OCI-LY1 (cell line): ENCODE measurements around the gene ING4.

Source experiments
- H2AFZ ChIP-seq: fragments of 200-600 bp; sonication (generic), shearing (Covaris generic); 2 replicates; pipeline ENCODE4 v1.6.0; 2014; ENCODE audit warnings: antibody characterized with exemption, mild to moderate bottlenecking, low read length
- H3F3A ChIP-seq: fragments of 200-600 bp; sonication (generic), shearing (Covaris generic); 2 replicates; pipeline ENCODE4 v1.6.0; 2014; ENCODE audit warnings: mild to moderate bottlenecking, antibody characterized with exemption, low read length, moderate library complexity; ENCODE audit not compliant: insufficient read depth
- H3K27ac ChIP-seq: fragments of 200-600 bp; sonication (generic); 2 replicates; pipeline ENCODE4 v1.5.1; 2014; ENCODE audit warnings: low read length, mixed run types, mild to moderate bottlenecking, low read depth; ENCODE audit not compliant: poor library complexity, severe bottlenecking
- H3K27me3 ChIP-seq: fragments of 200-600 bp; sonication (generic); 2 replicates; pipeline ENCODE4 v1.6.0; 2014; ENCODE audit warnings: antibody characterized with exemption, mild to moderate bottlenecking, low read length, moderate library complexity; ENCODE audit not compliant: insufficient read depth
- H3K36me3 ChIP-seq: fragments of 200-600 bp; sonication (generic); 2 replicates; pipeline ENCODE4 v1.6.1; 2014; ENCODE audit warnings: mild to moderate bottlenecking, antibody characterized with exemption, low read length, moderate library complexity, mixed read lengths; ENCODE audit not compliant: insufficient read depth
- H3K4me1 ChIP-seq: fragments of 200-600 bp; sonication (generic); 2 replicates; pipeline ENCODE4 v1.5.1; 2014; ENCODE audit warnings: mild to moderate bottlenecking, low read length, moderate library complexity; ENCODE audit not compliant: insufficient read depth, severe bottlenecking
- H3K4me2 ChIP-seq: fragments of 200-600 bp; sonication (generic), shearing (Covaris generic); 2 replicates; pipeline ENCODE4 v1.6.1; 2014; ENCODE audit warnings: low read length
- H3K4me3 ChIP-seq: fragments of 200-600 bp; sonication (generic); 2 replicates; pipeline ENCODE4 v1.5.1; 2014; ENCODE audit warnings: low read length, low read depth, mild to moderate bottlenecking, mixed read lengths; ENCODE audit not compliant: poor library complexity, severe bottlenecking
- H3K79me2 ChIP-seq: fragments of 200-600 bp; shearing (Covaris generic); 2 replicates; pipeline ENCODE4 v1.6.1; 2016; ENCODE audit warnings: mixed run types, low read length, mixed read lengths; ENCODE audit not compliant: insufficient read depth
- H3K9ac ChIP-seq: fragments of 200-600 bp; sonication (generic), shearing (Covaris generic); 2 replicates; pipeline ENCODE4 v1.6.1; 2014; ENCODE audit warnings: mild to moderate bottlenecking, low read length, mixed read lengths
- H3K9me2 ChIP-seq: fragments of 200-600 bp; sonication (generic), shearing (Covaris generic); 2 replicates; pipeline ENCODE4 v1.6.1; 2014; ENCODE audit warnings: low read depth, mild to moderate bottlenecking, low read length, mixed read lengths
- H3K9me3 ChIP-seq: fragments of 200-600 bp; shearing (Covaris generic); 2 replicates; pipeline ENCODE4 v1.6.1; 2014; ENCODE audit warnings: low read length, mixed read lengths
- H4K20me1 ChIP-seq: fragments of 200-600 bp; sonication (generic), shearing (Covaris generic); 2 replicates; pipeline ENCODE4 v1.6.0; 2016; ENCODE audit warnings: mild to moderate bottlenecking, low read length; ENCODE audit not compliant: insufficient read depth
- CTCF ChIP-seq: fragments of 200-600 bp; sonication (generic), shearing (Covaris generic); IDR thresholded peaks from 2 replicates; pipeline ENCODE4 v1.5.1; 2017; ENCODE audit warnings: mild to moderate bottlenecking, antibody characterized with exemption, low read length, moderate library complexity, mixed read lengths
- EZH2 ChIP-seq: fragments of 200-600 bp; sonication (generic), shearing (Covaris generic); IDR thresholded peaks from 2 replicates; pipeline ENCODE4 v1.8.0; 2017; ENCODE audit warnings: borderline replicate concordance, mixed run types, mild to moderate bottlenecking, antibody characterized with exemption, low read length, moderate library complexity, mixed read lengths

The ING4 gene

GRCh38 chr12:6613776-6614512, 49.0 kb downstream of the ING4 start:
- Histone ChIP-seq H3K4me3 (no peak overlapping the region), H3K4me1 (peaks cover 28% of the 10 kb centered on the region), H2AFZ (no peak overlapping the region), H3K27me3 (no peaks in the 10 kb centered on the region), H3K9me2 (no peaks in the 10 kb centered on the region), H3K4me2 (no peak overlapping the region), H3K36me3 (peaks cover 5% of the 10 kb centered on the region; the same call in 1 of the 2 replicates), H3K79me2 (no peaks in the 10 kb centered on the region), H3K9ac (no peak overlapping the region; the same call in 1 of the 2 replicates), H4K20me1 (no peaks in the 10 kb centered on the region), H3K9me3 (no peaks in the 10 kb centered on the region), H3F3A (peaks cover 18% of the 10 kb centered on the region), H3K27ac (peak overlapping the region; percentile 78)
- TF ChIP-seq CTCF (peak; percentile 18; the same call in 1 of the 2 replicates), EZH2 (no peak)

GRCh38 chr12:6613015-6613775, 49.7 kb downstream of the ING4 start:
- Histone ChIP-seq H2AFZ (no peak overlapping the region), H3K27me3 (no peaks in the 10 kb centered on the region), H3K79me2 (no peaks in the 10 kb centered on the region), H3K4me1 (peaks cover 28% of the 10 kb centered on the region), H3K9ac (peak overlapping the region; percentile 33; the same call in 1 of the 2 replicates), H3K9me2 (no peaks in the 10 kb centered on the region), H3K4me3 (peak overlapping the region; percentile 14), H3K9me3 (no peaks in the 10 kb centered on the region), H3K36me3 (no peaks in the 10 kb centered on the region), H3K27ac (peak overlapping the region; percentile 86), H4K20me1 (no peaks in the 10 kb centered on the region), H3F3A (peaks cover 23% of the 10 kb centered on the region), H3K4me2 (peak overlapping the region; percentile 53; the same call in 1 of the 2 replicates)
- TF ChIP-seq EZH2: no peak

GRCh38 chr12:6612652-6613014, 50.3 kb downstream of the ING4 start:
- Histone ChIP-seq H3K27ac (peak overlapping the region; percentile 86), H3K4me2 (peak overlapping the region; percentile 53; the same call in 1 of the 2 replicates)

More at GRCh38 chr12:6612652-6613014, 50.3 kb downstream of the ING4 start:
- Histone ChIP-seq H4K20me1 (no peaks in the 10 kb centered on the region), H3K79me2 (no peaks in the 10 kb centered on the region), H3K9me2 (no peaks in the 10 kb centered on the region), H2AFZ (no peak overlapping the region), H3K4me1 (peaks cover 34% of the 10 kb centered on the region), H3K9me3 (no peaks in the 10 kb centered on the region), H3K36me3 (no peaks in the 10 kb centered on the region), H3K4me3 (peak overlapping the region; percentile 14), H3F3A (peaks cover 29% of the 10 kb centered on the region), H3K9ac (peak overlapping the region; percentile 36; the same call in 1 of the 2 replicates), H3K27me3 (no peaks in the 10 kb centered on the region)
- TF ChIP-seq CTCF (no peak), EZH2 (no peak)
